Suprapubic skin (tissue), 4 donors: Measurements from ENCODE around the gene KRTAP5-3. TPM values are rescaled to one million over a fixed set of nuclear protein-coding genes. Genes with fewer than 3 reads are reported as not detected.

Source experiments
- DNase-seq, 2 donors: peaks; one replicate each; pipeline ENCODE4 v3.0.0-alpha.2; 2019; ENCODE audit warnings: low spot score in 2 of 2
- H3K27ac ChIP-seq: fragments of 200-600 bp; sonication (generic); one replicate; pipeline ENCODE4 v1.5.1; 2019
- H3K27me3 ChIP-seq: fragments of 200-600 bp; sonication (generic); one replicate; pipeline ENCODE4 v1.5.1; 2019
- H3K36me3 ChIP-seq: fragments of 200-600 bp; sonication (generic); one replicate; pipeline ENCODE4 v1.5.1; 2019
- H3K4me1 ChIP-seq: fragments of 200-600 bp; sonication (generic); one replicate; pipeline ENCODE4 v1.5.1; 2019
- H3K4me3 ChIP-seq: fragments of 200-600 bp; sonication (generic); one replicate; pipeline ENCODE4 v1.5.1; 2019; ENCODE audit warnings: mild to moderate bottlenecking
- H3K9me3 ChIP-seq: fragments of 200-600 bp; sonication (generic); one replicate; pipeline ENCODE4 v1.5.1; 2019
- EP300 ChIP-seq: sonication (generic); formaldehyde crosslinking; IDR thresholded peaks from one replicate; pipeline ENCODE4 v1.6.1; 2017; ENCODE audit warnings: antibody characterized with exemption
- POLR2A ChIP-seq, 2 donors: fragments of 450-650 bp; IDR thresholded peaks; one replicate each; pipeline ENCODE4 v1.6.1; 2017; ENCODE audit warnings: antibody characterized with exemption in 2 of 2, mild to moderate bottlenecking in 2 of 2, moderate library complexity in 2 of 2
- POLR2AphosphoS5 ChIP-seq, 3 donors: sonication (generic); formaldehyde crosslinking; IDR thresholded peaks; one replicate each; pipeline ENCODE4 v1.6.1; 2017; ENCODE audit warnings: antibody characterized with exemption in 3 of 3
- WGBS: methylation state at CpG from one replicate; pipeline ENCODE4 v1.1.5; 2018; 5-methylcytosine and 5-hydroxymethylcytosine counted together
- total RNA-seq, 4 donors: library from RNA; depleted of rRNA; stranded (reverse); fragments of >200 nt; gene quantifications; one replicate each; pipeline ENCODE4 v1.1.0, GENCODE V29; 2016
- TF ChIP-seq, protein P1 (sequence below), 2 donors: fragments of 200-600 bp in 1 of 2; fragments of 450-650 bp in 1 of 2; sonication (generic) in 1 of 2; IDR thresholded peaks; one replicate each; pipeline ENCODE4 v1.5.1; 2016 to 2019; ENCODE audit warnings: antibody characterized with exemption in 2 of 2, mild to moderate bottlenecking in 1 of 2, moderate library complexity in 1 of 2

Gene KRTAP5-3
- total RNA-seq, 4 donors from 2014 or later = 3.7 to 14.9 (median 4.4) TPM; not detected in 1

DNA sequence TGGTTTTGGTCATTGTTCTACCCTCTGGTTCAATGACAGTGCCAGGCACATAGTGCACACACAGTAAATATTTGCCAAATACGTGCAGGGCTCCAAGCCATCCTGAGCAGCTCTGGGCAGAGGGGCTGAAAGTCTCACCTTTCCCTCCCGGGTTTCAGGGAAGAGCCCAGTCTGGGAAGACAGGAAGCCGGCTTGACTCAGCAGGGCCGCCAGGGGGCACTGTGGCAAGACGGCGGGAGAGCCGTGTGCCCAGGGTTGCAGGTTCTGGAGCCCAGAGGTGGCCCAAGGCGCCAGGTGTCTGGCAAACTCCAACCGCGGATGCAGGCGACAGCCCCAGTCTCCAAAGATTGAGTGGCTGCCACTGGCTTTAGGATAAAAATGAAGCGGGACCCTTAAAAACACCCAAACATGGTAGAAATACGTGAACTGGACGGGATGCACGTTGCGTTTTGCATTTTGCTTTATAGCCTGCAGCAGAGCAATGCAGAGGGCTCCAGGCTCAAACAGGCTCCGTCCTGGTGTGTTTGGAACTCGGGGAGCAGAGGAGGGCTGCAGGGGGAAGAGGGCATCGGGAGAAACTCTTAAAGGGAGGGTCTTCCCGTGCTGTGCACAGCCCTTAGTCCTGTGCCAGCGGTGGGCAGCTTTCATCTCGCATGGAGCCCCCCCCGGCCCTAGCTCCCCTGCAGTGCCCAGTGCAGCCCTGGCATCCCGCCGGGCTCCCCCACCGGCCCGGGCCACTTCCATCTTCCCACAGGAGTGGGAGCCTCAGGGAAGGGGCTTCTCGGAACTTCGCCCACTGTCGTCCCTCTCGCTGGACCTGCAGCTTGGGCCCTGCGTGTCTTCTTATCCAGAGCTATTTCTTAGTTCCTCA, 32.0 kb upstream of the KRTAP5-3 start:
- peaks cover 68% of the 10 kb centered on the region for H3K27me3 ChIP-seq
- no peak overlapping the region for H3K4me3 ChIP-seq
- whole genome bisulfite sequencing = 60% methylated on average over 29 of the region's 32 CpGs
- DNase-seq = no peak
- H3K9me3 ChIP-seq = no peaks in the 10 kb centered on the region
- no peak for TF ChIP-seq POLR2AphosphoS5 (IDR thresholded peaks at IDR 0.05)
- TF ChIP-seq EP300 = no peak
- TF ChIP-seq, protein P1, sequence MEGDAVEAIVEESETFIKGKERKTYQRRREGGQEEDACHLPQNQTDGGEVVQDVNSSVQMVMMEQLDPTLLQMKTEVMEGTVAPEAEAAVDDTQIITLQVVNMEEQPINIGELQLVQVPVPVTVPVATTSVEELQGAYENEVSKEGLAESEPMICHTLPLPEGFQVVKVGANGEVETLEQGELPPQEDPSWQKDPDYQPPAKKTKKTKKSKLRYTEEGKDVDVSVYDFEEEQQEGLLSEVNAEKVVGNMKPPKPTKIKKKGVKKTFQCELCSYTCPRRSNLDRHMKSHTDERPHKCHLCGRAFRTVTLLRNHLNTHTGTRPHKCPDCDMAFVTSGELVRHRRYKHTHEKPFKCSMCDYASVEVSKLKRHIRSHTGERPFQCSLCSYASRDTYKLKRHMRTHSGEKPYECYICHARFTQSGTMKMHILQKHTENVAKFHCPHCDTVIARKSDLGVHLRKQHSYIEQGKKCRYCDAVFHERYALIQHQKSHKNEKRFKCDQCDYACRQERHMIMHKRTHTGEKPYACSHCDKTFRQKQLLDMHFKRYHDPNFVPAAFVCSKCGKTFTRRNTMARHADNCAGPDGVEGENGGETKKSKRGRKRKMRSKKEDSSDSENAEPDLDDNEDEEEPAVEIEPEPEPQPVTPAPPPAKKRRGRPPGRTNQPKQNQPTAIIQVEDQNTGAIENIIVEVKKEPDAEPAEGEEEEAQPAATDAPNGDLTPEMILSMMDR (IDR thresholded peaks at IDR 0.05) = peak in 1 of 2 donors; percentile 80
- peaks cover 17% of the 10 kb centered on the region for H3K4me1 ChIP-seq
- no peak overlapping the region for H3K27ac ChIP-seq
- H3K36me3 ChIP-seq = no peaks in the 10 kb centered on the region

DNA sequence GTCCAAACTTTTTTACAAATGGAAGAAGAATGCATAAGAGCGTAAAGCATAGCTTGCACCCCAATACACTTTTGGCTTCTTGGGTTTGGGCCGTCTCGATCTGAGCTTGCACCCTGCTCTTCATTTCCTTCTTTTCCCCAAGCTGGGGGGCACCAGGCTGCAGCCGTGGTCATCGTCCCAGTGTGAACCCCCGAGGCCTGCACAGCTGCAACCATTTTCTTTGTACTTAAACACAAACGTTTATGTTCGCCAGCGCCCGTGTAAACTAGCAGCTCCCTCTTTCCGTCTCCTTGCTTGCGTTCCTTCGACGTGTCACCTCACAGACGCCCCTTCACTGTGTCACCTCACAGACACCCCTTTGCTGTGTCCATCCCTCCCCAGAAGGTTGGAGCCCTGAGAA, 31.4 kb upstream of the KRTAP5-3 start:
- no peaks in the 10 kb centered on the region for H3K9me3 ChIP-seq
- WGBS = 68% methylated on average over 15 of the region's 15 CpGs
- DNase-seq = no peak
- no peaks in the 10 kb centered on the region for H3K36me3 ChIP-seq
- peaks cover 66% of the 10 kb centered on the region for H3K27me3 ChIP-seq
- TF ChIP-seq EP300 (no peak), POLR2A (IDR thresholded peaks at IDR 0.05) (no peak), POLR2AphosphoS5 (IDR thresholded peaks at IDR 0.05) (no peak)
- TF ChIP-seq, protein P1 (IDR thresholded peaks at IDR 0.05) = no peak
- peaks cover 17% of the 10 kb centered on the region for H3K4me1 ChIP-seq
- H3K27ac ChIP-seq = no peak overlapping the region
- no peak overlapping the region for H3K4me3 ChIP-seq

DNA sequence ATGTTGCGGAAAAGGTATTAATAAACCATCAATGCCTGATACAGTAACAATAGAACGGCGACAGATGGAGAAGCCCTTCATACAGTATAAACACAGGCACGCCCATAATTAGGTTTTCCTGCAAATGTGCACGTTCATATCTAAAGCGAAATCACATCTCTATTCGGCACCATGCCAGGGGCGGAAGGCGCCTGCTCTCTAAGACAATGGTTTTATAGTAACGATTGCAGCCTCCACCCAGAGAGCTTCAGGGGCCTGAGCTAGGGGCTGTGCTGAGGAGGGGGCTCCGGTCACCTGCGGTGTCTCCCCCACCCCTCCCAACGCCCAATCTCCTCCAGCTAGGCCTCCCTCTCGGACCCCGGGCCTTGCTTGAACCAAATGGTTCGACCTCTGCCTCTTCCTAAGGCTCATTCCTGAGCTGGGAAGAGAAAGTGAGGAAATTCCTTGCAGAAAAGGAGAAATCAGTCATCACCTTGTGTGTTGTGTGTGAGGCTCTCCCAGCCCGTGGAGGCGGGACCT, 30.9 kb upstream of the KRTAP5-3 start:
- H3K27me3 ChIP-seq = peaks cover 65% of the 10 kb centered on the region
- no peaks in the 10 kb centered on the region for H3K9me3 ChIP-seq
- H3K4me1 ChIP-seq = peaks cover 17% of the 10 kb centered on the region
- TF ChIP-seq POLR2A (IDR thresholded peaks at IDR 0.05) (no peak), EP300 (no peak), POLR2AphosphoS5 (IDR thresholded peaks at IDR 0.05) (no peak)
- TF ChIP-seq, protein P1 (IDR thresholded peaks at IDR 0.05) = no peak
- WGBS = 43% methylated on average over 18 of the region's 18 CpGs
- no peak for DNase-seq
- no peak overlapping the region for H3K27ac ChIP-seq
- H3K36me3 ChIP-seq = no peaks in the 10 kb centered on the region
- H3K4me3 ChIP-seq = no peak overlapping the region

DNA sequence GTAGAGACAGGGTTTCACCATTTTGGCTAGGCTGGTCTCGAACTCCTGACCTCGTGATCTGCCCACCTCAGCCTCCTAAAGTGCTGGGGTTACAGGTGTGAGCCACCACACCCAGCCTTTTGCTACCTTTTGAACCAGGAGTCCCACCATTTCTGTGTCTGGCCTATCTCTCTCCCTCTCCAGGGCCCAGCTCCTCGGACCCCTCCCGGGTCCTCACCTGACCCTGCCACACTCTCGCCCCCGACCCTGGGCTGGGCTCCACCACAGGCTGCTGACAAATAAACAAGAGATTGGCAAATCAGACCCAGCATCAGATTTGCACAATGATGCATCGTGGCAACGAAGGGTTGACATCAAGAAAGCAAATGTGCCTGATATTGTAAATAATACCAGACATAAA, 30.1 kb upstream of the KRTAP5-3 start:
- 79% methylated on average over 8 of the region's 8 CpGs for WGBS
- no peak overlapping the region for H3K27ac ChIP-seq
- TF ChIP-seq EP300 (no peak), POLR2AphosphoS5 (IDR thresholded peaks at IDR 0.05) (no peak), POLR2A (IDR thresholded peaks at IDR 0.05) (no peak)
- TF ChIP-seq, protein P1 (IDR thresholded peaks at IDR 0.05) = no peak
- H3K27me3 ChIP-seq = peaks cover 73% of the 10 kb centered on the region
- peaks cover 17% of the 10 kb centered on the region for H3K4me1 ChIP-seq
- no peak overlapping the region for H3K4me3 ChIP-seq
- DNase-seq = no peak
- H3K9me3 ChIP-seq = no peaks in the 10 kb centered on the region
- no peaks in the 10 kb centered on the region for H3K36me3 ChIP-seq

DNA sequence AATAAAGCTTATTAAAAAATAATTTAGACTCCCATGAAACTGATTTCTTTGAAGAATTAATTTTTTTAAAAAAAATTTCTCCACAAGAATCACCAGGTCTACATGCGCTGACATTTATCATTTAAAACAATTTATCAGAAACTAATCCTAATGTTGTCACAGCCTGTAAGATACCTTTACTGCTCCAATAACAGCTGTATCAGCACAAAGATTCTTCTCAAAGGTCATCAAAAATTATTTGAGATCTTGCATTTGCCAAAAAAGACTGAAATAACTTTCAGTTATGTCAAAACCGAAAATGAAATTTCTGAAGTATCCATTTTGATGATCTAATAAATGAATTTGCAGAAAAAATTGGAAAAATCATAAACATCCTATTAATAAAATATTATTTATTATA, 29.4 kb upstream of the KRTAP5-3 start:
- Histone ChIP-seq H3K4me1 (peaks cover 17% of the 10 kb centered on the region), H3K4me3 (no peak overlapping the region), H3K9me3 (no peaks in the 10 kb centered on the region), H3K36me3 (no peaks in the 10 kb centered on the region), H3K27ac (no peak overlapping the region), H3K27me3 (peaks cover 71% of the 10 kb centered on the region)
- no peak for DNase-seq
- TF ChIP-seq EP300 = no peak
- TF ChIP-seq, protein P1 (IDR thresholded peaks at IDR 0.05) = no peak
- WGBS = 86% methylated on average over 2 of the region's 2 CpGs
